ENCODE data around the gene NAIF1.
"Not testable (repeated sequence)": the region's sequence is repeated elsewhere in the genome, so short reads cannot be mapped to it uniquely, and the experiment has no call there.

Gene NAIF1

GRCh38 chr9:128056887-128057723 is 10.0 kb downstream of the NAIF1 start:
- no peak for DNase-seq

GRCh38 chr9:128056086-128056485 is 11.0 kb downstream of the NAIF1 start:
- no peak for DNase-seq

DNA sequence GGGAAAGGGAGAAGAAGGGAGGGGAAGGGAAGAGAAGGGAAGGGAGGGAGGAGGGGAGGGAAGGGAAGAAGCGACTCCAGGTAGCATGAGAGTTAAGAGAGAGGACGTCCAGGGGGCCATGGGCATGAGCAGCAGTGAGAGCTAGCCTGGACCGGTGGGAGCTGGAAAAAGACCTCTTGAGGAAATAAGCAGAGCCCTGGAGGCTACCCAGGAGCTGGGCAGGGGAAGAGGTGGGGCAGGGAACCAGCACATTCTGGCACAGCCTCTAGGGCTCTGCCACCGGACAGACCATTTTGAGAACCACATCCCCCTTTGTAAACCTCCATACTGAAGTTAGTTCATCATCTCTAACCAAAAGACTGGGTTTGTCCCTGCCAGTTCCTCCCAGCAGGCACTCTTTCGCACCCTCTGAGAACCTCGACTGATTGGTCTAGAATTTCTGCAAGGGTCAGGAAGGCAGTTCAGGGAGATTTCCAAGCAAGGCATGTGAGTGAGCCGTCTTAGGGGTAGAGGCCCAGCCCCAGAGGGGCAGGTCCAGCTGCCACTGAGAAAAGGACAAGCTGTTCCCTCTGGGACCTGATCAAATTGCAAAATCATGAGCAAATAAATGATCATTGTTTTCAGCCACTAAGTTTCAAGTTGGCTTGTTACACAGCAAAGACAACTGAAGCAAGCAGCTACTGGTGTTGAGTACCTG is 11.6 kb downstream of the NAIF1 start:
- no peak for DNase-seq

- no peak for DNase-seq
Observed at GRCh38 chr9:128054087-128054486, 13.0 kb downstream of the NAIF1 start.

GRCh38 chr9:128053560-128053959 is 13.6 kb downstream of the NAIF1 start:
- DNase-seq: no peak

DNA sequence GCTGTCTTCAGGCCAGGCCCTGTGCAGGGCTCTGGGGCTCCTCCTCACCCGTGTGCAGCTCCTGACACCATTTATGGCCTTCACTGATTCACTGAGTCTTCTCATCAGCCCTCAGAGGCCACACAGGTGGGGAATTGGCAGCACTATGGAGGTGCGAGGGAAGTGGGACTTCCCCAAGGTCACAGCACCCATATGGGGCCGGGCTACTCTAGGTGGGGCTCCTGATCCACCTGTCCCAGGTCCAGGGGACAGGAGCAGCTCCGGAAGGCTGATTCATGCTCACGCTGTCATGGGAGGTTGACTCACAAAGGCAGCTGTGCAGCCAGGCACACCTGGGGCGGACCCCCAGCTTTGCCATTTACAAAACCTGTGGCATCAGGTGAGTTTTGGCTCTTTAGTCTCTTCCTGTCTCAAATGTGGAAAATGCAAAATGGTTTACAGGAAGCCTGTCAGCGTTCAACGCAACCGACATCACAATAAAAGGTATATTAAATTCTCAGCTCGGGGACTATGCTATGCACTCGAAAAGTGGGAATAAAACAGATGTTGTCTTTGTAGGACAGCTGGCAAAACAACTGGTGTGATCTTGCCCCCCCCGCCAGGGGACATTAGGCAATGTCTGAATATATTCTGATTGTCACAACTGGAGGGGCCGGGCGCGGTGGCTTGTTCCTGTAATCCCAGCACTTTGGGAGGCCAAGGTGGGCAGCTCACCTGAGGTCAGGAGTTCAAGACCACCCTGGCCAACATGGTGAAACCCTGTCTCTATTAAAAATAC is 15.0 kb downstream of the NAIF1 start:
- no peak for DNase-seq

DNA sequence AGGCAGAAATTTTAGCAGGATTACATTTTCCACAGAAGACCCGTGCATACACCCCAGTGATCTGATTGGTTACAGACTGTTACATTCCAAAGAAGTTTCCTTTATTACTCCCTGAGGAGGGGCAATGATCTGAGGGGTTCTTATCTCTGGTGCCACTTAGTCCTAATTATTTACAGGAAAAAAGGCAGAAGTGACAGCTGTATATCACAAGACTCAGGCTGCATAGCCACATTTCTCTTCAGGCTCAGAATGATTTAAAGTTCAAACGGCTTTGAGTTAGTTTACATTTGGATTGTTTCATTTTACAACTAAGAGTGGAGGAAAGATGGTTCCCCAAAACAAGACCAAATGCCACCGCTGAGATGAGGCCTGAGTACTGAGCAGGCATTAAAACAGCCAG is 17.3 kb downstream of the NAIF1 start:
- DNase-seq: no peak

GRCh38 chr9:128048663-128049062 is 18.5 kb downstream of the NAIF1 start:
- DNase-seq: no peak

GRCh38 chr9:128047231-128047630 is 19.9 kb downstream of the NAIF1 start:
- no peak for DNase-seq

GRCh38 chr9:128045831-128046230 is 21.3 kb downstream of the NAIF1 start:
- no peak for DNase-seq

- not testable (repeated sequence) for DNase-seq
Observed at GRCh38 chr9:128045409-128045808, 21.7 kb downstream of the NAIF1 start.

DNA sequence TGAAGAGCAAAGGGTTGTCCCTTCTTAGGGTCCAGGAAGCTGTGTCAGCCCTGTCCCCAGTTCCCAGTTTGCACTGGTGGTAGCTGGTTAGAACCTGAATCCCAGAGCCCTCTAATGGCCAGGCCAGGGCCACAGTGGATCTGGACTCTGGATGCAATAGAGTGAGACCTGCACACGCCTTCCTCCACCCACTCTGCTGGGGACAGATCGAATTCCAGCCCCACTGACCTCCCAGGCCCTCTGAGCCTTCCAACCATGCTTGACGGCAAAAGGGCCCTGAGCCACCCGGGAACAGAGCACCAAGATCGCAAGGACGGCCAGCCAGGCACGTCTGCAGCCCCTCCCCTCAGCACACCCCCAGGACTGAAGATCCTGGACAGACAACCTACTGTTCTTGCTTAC is 23.7 kb downstream of the NAIF1 start:
- DNase-seq: no peak

GRCh38 chr9:128042043-128042442 is 25.1 kb downstream of the NAIF1 start:
- no peak for DNase-seq

GRCh38 chr9:128040783-128041182 is 26.3 kb downstream of the NAIF1 start:
- not testable (repeated sequence) for DNase-seq

- DNase-seq: not testable (repeated sequence)
Observed at GRCh38 chr9:128036522-128036921, 30.6 kb downstream of the NAIF1 start.

- DNase-seq: peak; percentile 65 to 73
Observed at GRCh38 chr9:128034821-128035652, 32.1 kb downstream of the NAIF1 start.

- no peak for DNase-seq
Observed at GRCh38 chr9:128033609-128034008, 33.5 kb downstream of the NAIF1 start.

GRCh38 chr9:128027705-128028104 is 39.4 kb downstream of the NAIF1 start:
- DNase-seq: no peak

- peak in 1 of 2 donors; percentile 38 for DNase-seq
Observed at GRCh38 chr9:128026773-128027541, 40.2 kb downstream of the NAIF1 start.

- peak; percentile 74 to 75 for DNase-seq
Observed at GRCh38 chr9:128026255-128026772, 40.8 kb downstream of the NAIF1 start.

DNA sequence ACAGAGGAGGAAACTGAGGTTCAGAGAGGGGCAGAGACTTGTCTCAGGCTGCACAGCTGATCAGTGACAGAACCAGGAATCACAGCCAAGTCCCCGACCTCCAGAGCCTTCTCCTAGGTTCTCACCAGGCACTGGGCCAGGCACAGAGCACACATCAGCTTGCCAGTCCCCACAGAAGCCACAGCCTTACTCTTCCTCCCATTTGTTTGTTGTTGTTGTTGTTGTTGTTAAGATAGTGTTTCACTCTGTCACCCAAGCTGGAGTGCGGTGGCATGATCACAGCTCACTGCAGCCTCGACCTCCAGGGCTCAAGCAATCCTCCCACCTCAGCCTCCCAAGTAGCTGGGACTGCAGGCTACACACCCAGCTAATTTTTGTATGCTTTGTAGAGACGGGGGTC is 41.4 kb downstream of the NAIF1 start:
- no peak for DNase-seq
